GM23338 (cell line): ENCODE data around the gene EXOC3L4. TPM values are rescaled to one million over a fixed set of nuclear protein-coding genes. Genes with fewer than 3 reads are reported as not detected.

Source experiments
- ATAC-seq: fragments of 200-7000 bp; cut with Tn5 transposase; 3 replicates; pipeline ENCODE4 v1.9.1; 2020
- DNase-seq: peaks from one replicate; pipeline ENCODE4 v3.0.0-alpha.2; 2015; ENCODE audit warnings: low spot score
- H2AFZ ChIP-seq: fragments of 200-600 bp; sonication (generic); 2 replicates; pipeline ENCODE4 v1.8.0; 2016; ENCODE audit warnings: antibody characterized with exemption, mild to moderate bottlenecking, moderate library complexity
- H3F3A ChIP-seq: fragments of 200-600 bp; sonication (generic); replicated peaks from 2 replicates; pipeline ENCODE4 v1.8.0; 2017; ENCODE audit warnings: antibody characterized with exemption, mixed run types, low read depth
- H3K27ac ChIP-seq: fragments of 200-600 bp; sonication (generic); 2 replicates; pipeline ENCODE4 v1.6.1; 2016; ENCODE audit warnings: low read depth
- H3K27me3 ChIP-seq: fragments of 200-600 bp; sonication (generic); 2 replicates; pipeline ENCODE4 v1.8.0; 2016; ENCODE audit warnings: mild to moderate bottlenecking, mixed run types, moderate library complexity; ENCODE audit not compliant: insufficient read depth
- H3K36me3 ChIP-seq: fragments of 200-600 bp; sonication (generic); 2 replicates; pipeline ENCODE4 v1.8.0; 2016; ENCODE audit warnings: mild to moderate bottlenecking; ENCODE audit not compliant: insufficient read depth
- H3K4me1 ChIP-seq: fragments of 200-600 bp; sonication (generic); 2 replicates; pipeline ENCODE4 v1.8.0; 2016; ENCODE audit warnings: mild to moderate bottlenecking, moderate library complexity; ENCODE audit not compliant: insufficient read depth
- H3K4me2 ChIP-seq: fragments of 200-600 bp; sonication (generic); 2 replicates; pipeline ENCODE4 v1.7.1; 2017; ENCODE audit warnings: mixed run types
- H3K4me3 ChIP-seq: fragments of 200-600 bp; sonication (generic); 2 replicates; pipeline ENCODE4 v1.6.1; 2016; ENCODE audit warnings: mixed run types
- H3K79me2 ChIP-seq: fragments of 200-600 bp; sonication (generic); replicated peaks from 2 replicates; pipeline ENCODE4 v1.8.0; 2017; ENCODE audit warnings: mild to moderate bottlenecking; ENCODE audit not compliant: insufficient read depth
- H3K9me2 ChIP-seq: fragments of 200-600 bp; sonication (generic); 2 replicates; pipeline ENCODE4 v1.8.0; 2017; ENCODE audit not compliant: insufficient read depth
- H4K20me1 ChIP-seq: fragments of 200-600 bp; sonication (generic); replicated peaks from 2 replicates; pipeline ENCODE4 v1.8.0; 2017; ENCODE audit warnings: mild to moderate bottlenecking; ENCODE audit not compliant: insufficient read depth
- H3K27ac Mint-ChIP-seq: 2 replicates; pipeline ENCODE4 v1.8.0; 2020; ENCODE audit warnings: inconsistent platforms, mild to moderate bottlenecking, moderate library complexity, mixed read lengths
- H3K27me3 Mint-ChIP-seq: 3 replicates; pipeline ENCODE4 v1.8.0; 2022; ENCODE audit warnings: low read depth, mild to moderate bottlenecking, moderate library complexity, mixed read lengths, inconsistent platforms; ENCODE audit not compliant: insufficient read depth, poor library complexity
- H3K36me3 Mint-ChIP-seq: 3 replicates; pipeline ENCODE4 v1.8.0; 2021; ENCODE audit warnings: low read depth, mild to moderate bottlenecking, inconsistent platforms, moderate library complexity, mixed read lengths
- H3K4me1 Mint-ChIP-seq: 3 replicates; pipeline ENCODE4 v1.8.0; 2020; ENCODE audit warnings: mild to moderate bottlenecking, inconsistent platforms, mixed read lengths
- H3K4me3 Mint-ChIP-seq: 3 replicates; pipeline ENCODE4 v1.8.0; 2021; ENCODE audit warnings: moderate library complexity, mild to moderate bottlenecking, inconsistent platforms, mixed read lengths
- H3K9me3 Mint-ChIP-seq: 3 replicates; pipeline ENCODE4 v1.8.0; 2020; ENCODE audit warnings: moderate library complexity, mild to moderate bottlenecking, inconsistent platforms, mixed read lengths
- CREB1 ChIP-seq: fragments of 250-450 bp; sonication (Bioruptor Pico); IDR thresholded peaks from 2 replicates; pipeline ENCODE4 v1.5.0; 2020; ENCODE audit warnings: low read depth, mild to moderate bottlenecking, moderate library complexity
- CTCF ChIP-seq, 2 experiments: fragments of 200-600 bp in 1 of 2; sonication (generic) in 1 of 2; conservative IDR thresholded peaks; 2 replicates each; pipeline versions ENCODE4 v1.5.1 to v1.6.1; 2016 to 2017; ENCODE audit warnings: antibody characterized with exemption in 2 of 2, low read depth in 2 of 2, mild to moderate bottlenecking in 2 of 2, moderate library complexity in 1 of 2
- ETS1 ChIP-seq: IDR thresholded peaks from 2 replicates; pipeline ENCODE4 v1.6.1; 2016; ENCODE audit warnings: antibody characterized with exemption
- EZH2 ChIP-seq: fragments of 200-600 bp; sonication (generic); IDR thresholded peaks from one replicate; pipeline ENCODE4 v1.8.0; 2017; ENCODE audit warnings: antibody characterized with exemption, mild to moderate bottlenecking, low read depth; ENCODE audit not compliant: unreplicated experiment
- EZH2phosphoT487 ChIP-seq: fragments of 200-600 bp; sonication (generic); IDR thresholded peaks from one replicate; pipeline ENCODE4 v1.8.1; 2018; ENCODE audit warnings: antibody characterized with exemption; ENCODE audit not compliant: unreplicated experiment
- JUNB ChIP-seq: IDR thresholded peaks from one replicate; pipeline ENCODE4 v1.6.1; 2016; ENCODE audit warnings: antibody characterized with exemption; ENCODE audit not compliant: unreplicated experiment
- NANOG ChIP-seq: IDR thresholded peaks from 2 replicates; pipeline ENCODE4 v1.6.1; 2016; ENCODE audit warnings: antibody characterized with exemption, borderline replicate concordance
- POLR2AphosphoS5 ChIP-seq: IDR thresholded peaks from 2 replicates; pipeline ENCODE4 v1.6.1; 2016; ENCODE audit warnings: antibody characterized with exemption, low read depth
- REST ChIP-seq: IDR thresholded peaks from one replicate; pipeline ENCODE4 v1.6.1; 2018; ENCODE audit warnings: antibody characterized with exemption; ENCODE audit not compliant: unreplicated experiment
- STAT1 ChIP-seq: IDR thresholded peaks from one replicate; pipeline ENCODE4 v1.6.1; 2016; ENCODE audit warnings: antibody characterized with exemption; ENCODE audit not compliant: unreplicated experiment
- ZNF114 ChIP-seq: fragments of 250-450 bp; sonication (Bioruptor Pico); IDR thresholded peaks from 2 replicates; pipeline ENCODE4 v1.5.0; 2020; ENCODE audit warnings: mild to moderate bottlenecking, moderate library complexity
- ZNF331 ChIP-seq: fragments of 250-450 bp; sonication (Bioruptor Pico); IDR thresholded peaks from 2 replicates; pipeline ENCODE4 v1.5.0; 2020; ENCODE audit warnings: low read depth, mild to moderate bottlenecking, moderate library complexity
- ZNF462 ChIP-seq: fragments of 250-450 bp; sonication (Bioruptor Pico); IDR thresholded peaks from 2 replicates; pipeline ENCODE4 v1.5.0; 2020; ENCODE audit warnings: mild to moderate bottlenecking, moderate library complexity
- polyA plus RNA-seq: library from polyadenylated mRNA; unstranded; fragments of >200 nt; fragmentation: Nextera tagmentation; extraction: Ambion mirVana; gene quantifications from 2 replicates; pipeline ENCODE4 v1.2.1, GENCODE V29; 2016
- total RNA-seq: library from RNA; depleted of rRNA; stranded (reverse); fragments of >200 nt; shearing (Covaris generic); gene quantifications from 2 replicates; pipeline ENCODE4 v1.2.3, GENCODE V29; 2014

EXOC3L4 gene
- total and polyA plus RNA-seq, 2 experiments from 2014 or later, result not detected

- peaks cover 18% of the 10 kb centered on the region for H3K4me1 Mint-ChIP-seq
- H2AFZ ChIP-seq, result no peak overlapping the region
- no peak overlapping the region for H3K4me2 ChIP-seq
- H3K4me1 ChIP-seq, result peaks cover 8% of the 10 kb centered on the region
- no peak overlapping the region for H3K27ac ChIP-seq
- ATAC-seq (no peak), DNase-seq (no peak)
- H3K79me2 ChIP-seq, result no peaks in the 10 kb centered on the region
- peaks cover 6% of the 10 kb centered on the region; the same call in 1 of the 3 replicates for H3K36me3 Mint-ChIP-seq
- 0 out of 2 replicates have a peak, but pooled peaks cover 2% of the 10 kb centered on the region for H3F3A ChIP-seq
- TF ChIP-seq CREB1 (CRISPR knock-in tag) (no peak), STAT1 (no peak), ZNF331 (CRISPR knock-in tag) (no peak), NANOG (no peak), ZNF462 (CRISPR knock-in tag) (no peak), JUNB (no peak), ETS1 (no peak), EZH2phosphoT487 (no peak), REST (no peak), EZH2 (no peak), ZNF114 (CRISPR knock-in tag) (no peak), POLR2AphosphoS5 (no peak), CTCF (conservative IDR thresholded peaks at IDR 0.05; ENCODE audit: low read depth in 2 of 2) (no peak)
- H3K27ac Mint-ChIP-seq, result no peak overlapping the region
- H4K20me1 ChIP-seq, result no peaks in the 10 kb centered on the region
- no peak overlapping the region for H3K4me3 ChIP-seq
- no peak overlapping the region for H3K4me3 Mint-ChIP-seq
- no peaks in the 10 kb centered on the region for H3K9me2 ChIP-seq
- H3K36me3 ChIP-seq, result no peaks in the 10 kb centered on the region
- H3K27me3 Mint-ChIP-seq, result peaks cover 26% of the 10 kb centered on the region
- no peaks in the 10 kb centered on the region; the same call in 1 of the 3 replicates for H3K9me3 Mint-ChIP-seq
- H3K27me3 ChIP-seq, result peaks cover 13% of the 10 kb centered on the region
Observed at GRCh38 chr14:103133210-103134140, 39.0 kb downstream of the EXOC3L4 start.
